Uterus (tissue), 2 donors: ENCODE measurements around the gene TCN2.

Source experiments
- POLR2A ChIP-seq, 2 donors: fragments of 450-650 bp; IDR thresholded peaks; one replicate each; pipeline ENCODE4 v1.6.1; 2016; ENCODE audit warnings: antibody characterized with exemption in 2 of 2, mild to moderate bottlenecking in 1 of 2, moderate library complexity in 1 of 2
- TF ChIP-seq, protein P1 (sequence below), 4 experiments: fragments of 200-600 bp in 2 of 4; fragments of 450-650 bp in 2 of 4; sonication (generic) in 2 of 4; IDR thresholded peaks; one replicate each; pipeline ENCODE4 v1.5.1; 2016 to 2019; ENCODE audit warnings: antibody characterized with exemption in 4 of 4, mild to moderate bottlenecking in 2 of 4, moderate library complexity in 1 of 4

DNA sequence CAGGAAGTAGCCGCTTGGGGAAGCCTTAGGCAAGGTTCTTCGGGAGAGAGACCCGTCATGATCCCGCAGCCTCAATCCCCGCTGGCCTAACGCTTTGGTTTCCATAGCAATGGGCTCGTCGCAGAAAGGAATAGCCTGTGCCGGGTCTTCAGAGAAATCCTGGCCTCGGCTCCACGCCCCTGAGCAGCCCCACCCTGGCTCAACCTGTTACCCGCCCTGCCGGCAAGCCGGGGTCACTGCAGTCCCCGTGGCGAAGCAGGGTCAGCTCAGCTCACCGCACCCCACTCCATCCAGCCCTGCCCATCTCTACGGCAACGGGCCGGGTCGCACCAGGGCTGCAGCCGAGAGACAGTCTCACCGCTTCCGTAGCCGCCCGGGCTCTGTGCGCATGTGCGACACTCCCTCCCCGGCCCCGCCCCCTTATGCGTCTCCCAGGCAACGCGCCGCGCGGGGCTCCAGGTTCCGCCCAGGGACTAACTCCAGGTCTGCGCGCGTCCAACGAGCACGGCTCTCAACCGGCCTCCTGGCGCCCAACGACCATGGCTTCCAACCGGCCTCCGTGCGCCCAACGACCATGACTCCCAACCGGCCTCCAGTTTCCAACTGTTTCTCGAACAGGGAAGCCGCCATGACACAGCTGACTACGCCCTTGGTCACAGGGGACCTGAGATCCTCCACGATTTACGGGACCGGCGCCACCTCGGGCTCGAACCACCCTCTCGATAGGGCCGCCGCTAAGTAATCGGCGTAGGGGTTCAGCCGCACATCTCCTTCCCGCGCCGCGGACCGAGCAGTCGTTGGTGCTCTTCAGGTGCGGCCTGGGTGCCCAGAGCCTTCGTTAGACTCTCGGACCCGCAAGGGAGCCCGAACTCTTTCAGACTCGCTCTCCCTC is 60.8 kb downstream of the TCN2 start, which contains the start of gene DUSP18:
- TF ChIP-seq, protein P1, sequence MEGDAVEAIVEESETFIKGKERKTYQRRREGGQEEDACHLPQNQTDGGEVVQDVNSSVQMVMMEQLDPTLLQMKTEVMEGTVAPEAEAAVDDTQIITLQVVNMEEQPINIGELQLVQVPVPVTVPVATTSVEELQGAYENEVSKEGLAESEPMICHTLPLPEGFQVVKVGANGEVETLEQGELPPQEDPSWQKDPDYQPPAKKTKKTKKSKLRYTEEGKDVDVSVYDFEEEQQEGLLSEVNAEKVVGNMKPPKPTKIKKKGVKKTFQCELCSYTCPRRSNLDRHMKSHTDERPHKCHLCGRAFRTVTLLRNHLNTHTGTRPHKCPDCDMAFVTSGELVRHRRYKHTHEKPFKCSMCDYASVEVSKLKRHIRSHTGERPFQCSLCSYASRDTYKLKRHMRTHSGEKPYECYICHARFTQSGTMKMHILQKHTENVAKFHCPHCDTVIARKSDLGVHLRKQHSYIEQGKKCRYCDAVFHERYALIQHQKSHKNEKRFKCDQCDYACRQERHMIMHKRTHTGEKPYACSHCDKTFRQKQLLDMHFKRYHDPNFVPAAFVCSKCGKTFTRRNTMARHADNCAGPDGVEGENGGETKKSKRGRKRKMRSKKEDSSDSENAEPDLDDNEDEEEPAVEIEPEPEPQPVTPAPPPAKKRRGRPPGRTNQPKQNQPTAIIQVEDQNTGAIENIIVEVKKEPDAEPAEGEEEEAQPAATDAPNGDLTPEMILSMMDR (IDR thresholded peaks at IDR 0.05) = peak in 2 of 4 experiments; percentile 20 to 34
- peak; percentile 29 to 72 for TF ChIP-seq POLR2A (IDR thresholded peaks at IDR 0.05)
